ENCODE measurements around the gene MSLN. TPM values are rescaled to one million over a fixed set of nuclear protein-coding genes. Genes with fewer than 3 reads are reported as not detected.
"Not testable (repeated sequence)": the region's sequence is repeated elsewhere in the genome, so short reads cannot be mapped to it uniquely, and the experiment has no call there.

MSLN gene
- total RNA-seq, 1 donor from 2014 or later = 1.0 TPM

- DNase-seq (no peak), ATAC-seq (ENCODE audit: poor library complexity) (no peak)
- intact Hi-C loops (cut with DNase I) = no loop called here
Observed at GRCh38 chr16:766820-767640, 6.5 kb downstream of the MSLN start.

GRCh38 chr16:767743-768235, 7.3 kb downstream of the MSLN start:
- DNase-seq = no peak
- intact Hi-C loops (cut with DNase I) = no loop called here
- ATAC-seq (ENCODE audit: poor library complexity) = no peak

- intact Hi-C loops (cut with DNase I) = no loop called here
- no peak for DNase-seq
- ATAC-seq (ENCODE audit: poor library complexity) = no peak
Observed at GRCh38 chr16:768428-768827, 7.9 kb downstream of the MSLN start.

- DNase-seq (no peak), ATAC-seq (ENCODE audit: poor library complexity) (no peak)
- intact Hi-C loops (cut with DNase I) = no loop called here
Observed at GRCh38 chr16:769184-769784, 8.8 kb downstream of the MSLN start.

GRCh38 chr16:769934-770333, 9.4 kb downstream of the MSLN start:
- DNase-seq (no peak), ATAC-seq (ENCODE audit: poor library complexity) (no peak)
- intact Hi-C loops (cut with DNase I) = no loop called here

- intact Hi-C loops (cut with DNase I) = no loop called here
- no peak for ATAC-seq (ENCODE audit: poor library complexity)
- no peak for DNase-seq
Observed at GRCh38 chr16:770411-770810, 9.9 kb downstream of the MSLN start.

- intact Hi-C loops (cut with DNase I) = no loop called here
- no peak for ATAC-seq (ENCODE audit: poor library complexity)
- no peak for DNase-seq
Observed at GRCh38 chr16:772959-773358, 12.4 kb downstream of the MSLN start.

GRCh38 chr16:774086-775001, 13.8 kb downstream of the MSLN start:
- no peak for DNase-seq
- no peak for ATAC-seq (ENCODE audit: poor library complexity)
- intact Hi-C loops (cut with DNase I) = no loop called here

GRCh38 chr16:775236-775796, 14.8 kb downstream of the MSLN start:
- ATAC-seq (ENCODE audit: poor library complexity) (no peak), DNase-seq (no peak)
- intact Hi-C loops (cut with DNase I) = no loop called here

GRCh38 chr16:776298-776697, 15.8 kb downstream of the MSLN start:
- intact Hi-C loops (cut with DNase I); ATAC-seq (ENCODE audit: poor library complexity); DNase-seq: not testable (repeated sequence)

- intact Hi-C loops (cut with DNase I) = no loop called here
- DNase-seq = no peak
- ATAC-seq (ENCODE audit: poor library complexity) = no peak
Observed at GRCh38 chr16:776824-777223, 16.3 kb downstream of the MSLN start.

GRCh38 chr16:777826-778225, 17.3 kb downstream of the MSLN start:
- ATAC-seq (ENCODE audit: poor library complexity) (no peak), DNase-seq (no peak)
- intact Hi-C loops (cut with DNase I) = no loop called here

GRCh38 chr16:778447-778846, 17.9 kb downstream of the MSLN start:
- intact Hi-C loops (cut with DNase I) = no loop called here
- no peak for DNase-seq
- ATAC-seq (ENCODE audit: poor library complexity) = no peak

GRCh38 chr16:778909-779527, 18.5 kb downstream of the MSLN start:
- DNase-seq (no peak), ATAC-seq (ENCODE audit: poor library complexity) (no peak)
- intact Hi-C loops (cut with DNase I) = no loop called here

- DNase-seq = no peak
- intact Hi-C loops (cut with DNase I) = no loop called here
- no peak for ATAC-seq (ENCODE audit: poor library complexity)
Observed at GRCh38 chr16:779561-779960, 19.0 kb downstream of the MSLN start.

- intact Hi-C loops (cut with DNase I) = no loop called here
- ATAC-seq (ENCODE audit: poor library complexity) (no peak), DNase-seq (no peak)
Observed at GRCh38 chr16:780296-780695, 19.8 kb downstream of the MSLN start.

GRCh38 chr16:781346-782010, 20.9 kb downstream of the MSLN start:
- intact Hi-C loops (cut with DNase I) = no loop called here
- ATAC-seq (ENCODE audit: poor library complexity) (no peak), DNase-seq (no peak)

- ATAC-seq (ENCODE audit: poor library complexity) = no peak
- intact Hi-C loops (cut with DNase I) = no loop called here
- no peak for DNase-seq
Observed at GRCh38 chr16:782258-782657, 21.7 kb downstream of the MSLN start.
